Adrenal gland (tissue), 5 donors: ENCODE data around the gene ERCC5.

Experiments
- CTCF ChIP-seq, 6 experiments: fragments of 450-650 bp in 4 of 6; fragments of 200-600 bp in 2 of 6; sonication (generic) in 1 of 6; IDR thresholded peaks; 1 replicate in 5 of 6; 2 replicates in 1 of 6; pipeline versions ENCODE4 v1.5.1 to v1.8.0; 2016 to 2021; ENCODE audit warnings: antibody characterized with exemption in 6 of 6, mild to moderate bottlenecking in 2 of 6, moderate library complexity in 1 of 6
- POLR2A ChIP-seq, 2 donors: fragments of 450-650 bp; IDR thresholded peaks; one replicate each; pipeline ENCODE4 v1.6.1; 2017; ENCODE audit warnings: antibody characterized with exemption in 2 of 2, mild to moderate bottlenecking in 2 of 2, moderate library complexity in 1 of 2
- donor health status: DM: no; HTN: no; CAD: no.

GRCh38 chr13:102799426-102800144 is 46.2 kb upstream of the ERCC5 start:
- no peak for TF ChIP-seq CTCF (IDR thresholded peaks at IDR 0.05)
- TF ChIP-seq POLR2A (IDR thresholded peaks at IDR 0.05): no peak
